ENCODE results near the gene BACE1. TPM values are rescaled to one million over a fixed set of nuclear protein-coding genes. Genes with fewer than 3 reads are reported as not detected.

Gene BACE1
- total RNA-seq, 1 donor from 2014 or later = 8.2 TPM

DNA sequence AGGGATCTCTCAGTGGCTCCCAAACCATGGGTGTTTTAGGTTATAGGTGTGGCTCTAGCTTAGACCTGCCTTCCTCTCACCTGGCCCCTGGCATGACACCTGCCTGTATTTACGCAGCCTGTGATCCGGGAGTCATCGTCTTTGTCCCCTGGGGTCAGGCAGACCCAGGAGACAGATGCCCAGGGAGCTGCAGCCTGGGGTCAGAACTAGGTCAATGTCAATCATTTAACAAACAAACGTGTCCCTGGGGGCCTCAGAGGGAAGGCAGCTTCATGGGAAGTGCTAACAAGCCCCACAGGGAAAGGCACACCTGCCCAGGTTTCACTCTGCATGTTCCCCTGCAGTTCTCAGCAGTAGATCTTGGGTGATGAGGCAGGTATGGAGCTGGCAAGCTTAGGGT, 13.0 kb downstream of the BACE1 start:
- no peak overlapping the region for H3K27ac Mint-ChIP-seq
- Histone ChIP-seq H3K9ac (no peak overlapping the region), H2AFZ (replicated peaks) (no peak overlapping the region), H4K20me1 (ENCODE audit: low read depth) (no peaks in the 10 kb centered on the region), H3K4me3 (no peak overlapping the region), H3K36me3 (no peaks in the 10 kb centered on the region), H3K27ac (no peak overlapping the region), H3K4me2 (no peak overlapping the region), H3F3A (ENCODE audit: low read depth) (peaks cover 24% of the 10 kb centered on the region), H3K4me1 (peaks cover 22% of the 10 kb centered on the region), H3K9me3 (ENCODE audit: low read depth) (no peaks in the 10 kb centered on the region), H3K27me3 (no peaks in the 10 kb centered on the region), H3K79me2 (ENCODE audit: low read depth) (no peaks in the 10 kb centered on the region)
- H3K36me3 Mint-ChIP-seq = no peaks in the 10 kb centered on the region
- H3K4me1 Mint-ChIP-seq = peaks cover 22% of the 10 kb centered on the region
- H3K4me3 Mint-ChIP-seq = no peak overlapping the region
- H3K27me3 Mint-ChIP-seq (ENCODE audit: insufficient read depth, low read depth) = peaks cover 11% of the 10 kb centered on the region
- H3K9me3 Mint-ChIP-seq = no peaks in the 10 kb centered on the region
- no peak for DNase-seq (ENCODE audit: low spot score)
- no peak for TF ChIP-seq EZH2 (IDR thresholded peaks at IDR 0.05)
- TF ChIP-seq, protein P1, sequence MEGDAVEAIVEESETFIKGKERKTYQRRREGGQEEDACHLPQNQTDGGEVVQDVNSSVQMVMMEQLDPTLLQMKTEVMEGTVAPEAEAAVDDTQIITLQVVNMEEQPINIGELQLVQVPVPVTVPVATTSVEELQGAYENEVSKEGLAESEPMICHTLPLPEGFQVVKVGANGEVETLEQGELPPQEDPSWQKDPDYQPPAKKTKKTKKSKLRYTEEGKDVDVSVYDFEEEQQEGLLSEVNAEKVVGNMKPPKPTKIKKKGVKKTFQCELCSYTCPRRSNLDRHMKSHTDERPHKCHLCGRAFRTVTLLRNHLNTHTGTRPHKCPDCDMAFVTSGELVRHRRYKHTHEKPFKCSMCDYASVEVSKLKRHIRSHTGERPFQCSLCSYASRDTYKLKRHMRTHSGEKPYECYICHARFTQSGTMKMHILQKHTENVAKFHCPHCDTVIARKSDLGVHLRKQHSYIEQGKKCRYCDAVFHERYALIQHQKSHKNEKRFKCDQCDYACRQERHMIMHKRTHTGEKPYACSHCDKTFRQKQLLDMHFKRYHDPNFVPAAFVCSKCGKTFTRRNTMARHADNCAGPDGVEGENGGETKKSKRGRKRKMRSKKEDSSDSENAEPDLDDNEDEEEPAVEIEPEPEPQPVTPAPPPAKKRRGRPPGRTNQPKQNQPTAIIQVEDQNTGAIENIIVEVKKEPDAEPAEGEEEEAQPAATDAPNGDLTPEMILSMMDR (IDR thresholded peaks at IDR 0.05) = no peak
- TF ChIP-seq EZH2phosphoT487 (IDR thresholded peaks at IDR 0.05) = no peak

DNA sequence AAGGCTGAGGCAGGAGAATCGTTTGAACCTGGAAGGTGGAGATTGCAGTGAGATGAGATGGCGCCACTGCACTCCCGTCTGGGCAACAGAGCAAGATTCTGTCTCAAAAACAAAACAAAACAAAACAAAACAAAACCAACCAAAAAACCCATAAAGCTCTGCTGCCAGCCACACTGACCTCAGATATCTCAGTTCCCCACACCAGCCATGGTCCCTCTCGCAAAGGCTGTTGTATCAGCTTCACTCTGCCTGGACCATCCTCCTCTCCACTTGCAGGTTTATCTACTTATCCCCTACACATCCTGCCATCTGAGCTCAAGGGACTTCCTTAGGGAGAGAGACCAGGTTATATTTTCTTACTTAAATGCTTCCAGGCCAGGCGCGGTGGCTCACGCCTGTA, 13.8 kb downstream of the BACE1 start:
- Mint-ChIP-seq H3K27ac (peak overlapping the region; percentile 11), H3K27me3 (ENCODE audit: insufficient read depth, low read depth) (peaks cover 11% of the 10 kb centered on the region), H3K4me3 (no peak overlapping the region), H3K36me3 (no peaks in the 10 kb centered on the region), H3K9me3 (no peaks in the 10 kb centered on the region), H3K4me1 (peaks cover 22% of the 10 kb centered on the region)
- Histone ChIP-seq H3K4me3 (no peak overlapping the region), H3K9me3 (ENCODE audit: low read depth) (no peaks in the 10 kb centered on the region), H3K4me2 (no peak overlapping the region), H3K36me3 (no peaks in the 10 kb centered on the region), H3K27me3 (no peaks in the 10 kb centered on the region), H4K20me1 (ENCODE audit: low read depth) (no peaks in the 10 kb centered on the region), H3K9ac (no peak overlapping the region), H3K4me1 (peaks cover 22% of the 10 kb centered on the region), H2AFZ (replicated peaks) (no peak overlapping the region), H3K79me2 (ENCODE audit: low read depth) (no peaks in the 10 kb centered on the region), H3F3A (ENCODE audit: low read depth) (peaks cover 24% of the 10 kb centered on the region), H3K27ac (no peak overlapping the region)
- no peak for TF ChIP-seq EZH2 (IDR thresholded peaks at IDR 0.05)
- no peak for TF ChIP-seq EZH2phosphoT487 (IDR thresholded peaks at IDR 0.05)
- TF ChIP-seq, protein P1 (IDR thresholded peaks at IDR 0.05) = no peak
- DNase-seq (ENCODE audit: low spot score) = no peak

DNA sequence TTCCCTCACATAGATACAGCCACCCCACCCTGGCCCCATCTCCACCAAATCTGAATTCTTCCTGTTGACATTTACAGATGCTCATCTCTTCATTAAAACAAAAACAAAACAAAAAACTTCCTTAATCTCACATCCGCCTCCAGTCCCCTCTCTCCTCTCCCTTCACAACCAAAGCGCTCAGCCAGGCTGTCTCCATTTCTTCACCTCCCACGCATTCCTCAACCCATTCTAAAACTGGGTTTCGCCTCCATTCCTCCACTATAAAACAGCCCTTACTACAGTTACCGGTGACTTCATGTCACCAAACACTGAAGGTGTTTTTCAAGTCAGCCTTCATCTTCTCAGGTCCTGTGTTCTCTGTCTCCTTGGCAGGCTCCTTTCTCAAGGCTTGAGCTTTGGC, 15.3 kb downstream of the BACE1 start:
- TF ChIP-seq EZH2phosphoT487 (IDR thresholded peaks at IDR 0.05) = no peak
- TF ChIP-seq, protein P1 (IDR thresholded peaks at IDR 0.05) = no peak
- TF ChIP-seq EZH2 (IDR thresholded peaks at IDR 0.05) = no peak
- no peaks in the 10 kb centered on the region for H3K9me3 ChIP-seq (ENCODE audit: low read depth)
- Mint-ChIP-seq H3K4me3 (peak overlapping the region; percentile 41), H3K9me3 (no peaks in the 10 kb centered on the region), H3K36me3 (no peaks in the 10 kb centered on the region), H3K27me3 (ENCODE audit: insufficient read depth, low read depth) (peaks cover 11% of the 10 kb centered on the region), H3K4me1 (peaks cover 22% of the 10 kb centered on the region), H3K27ac (peak overlapping the region; percentile 61)
- H3K27ac ChIP-seq = peak overlapping the region; percentile 61
- H3K27me3 ChIP-seq = no peaks in the 10 kb centered on the region
- no peak for DNase-seq (ENCODE audit: low spot score)
- H2AFZ ChIP-seq (replicated peaks) = peak overlapping the region; percentile 50
- no peak overlapping the region for H3K4me3 ChIP-seq
- peaks cover 24% of the 10 kb centered on the region for H3F3A ChIP-seq (ENCODE audit: low read depth)
- H3K36me3 ChIP-seq = no peaks in the 10 kb centered on the region
- H4K20me1 ChIP-seq (ENCODE audit: low read depth) = no peaks in the 10 kb centered on the region
- H3K9ac ChIP-seq = no peak overlapping the region
- no peaks in the 10 kb centered on the region for H3K79me2 ChIP-seq (ENCODE audit: low read depth)
- peaks cover 22% of the 10 kb centered on the region for H3K4me1 ChIP-seq
- H3K4me2 ChIP-seq = no peak overlapping the region

Measured in neural progenitor cell (in vitro differentiated cells).